Dermis microvascular lymphatic vessel endothelial cell (primary cell): ENCODE results near the gene SRPK2. TPM values are rescaled to one million over a fixed set of nuclear protein-coding genes. Genes with fewer than 3 reads are reported as not detected.
"Not testable (repeated sequence)": the region's sequence is repeated elsewhere in the genome, so short reads cannot be mapped to it uniquely, and the experiment has no call there.

ENCODE experiments used
- DNase-seq, 2 donors: peaks; one replicate each; pipeline versions ENCODE4 v3.0.0 to v3.0.0-alpha.2; 2010; ENCODE audit warnings: low read depth in 2 of 2
- total RNA-seq: library from RNA; depleted of rRNA; stranded (reverse); fragments of >200 nt; gene quantifications from 2 replicates; pipeline ENCODE4 v1.2.1, GENCODE V29; 2014

Gene SRPK2
- total RNA-seq, 1 donor from 2014 or later = 51.9 TPM

DNA sequence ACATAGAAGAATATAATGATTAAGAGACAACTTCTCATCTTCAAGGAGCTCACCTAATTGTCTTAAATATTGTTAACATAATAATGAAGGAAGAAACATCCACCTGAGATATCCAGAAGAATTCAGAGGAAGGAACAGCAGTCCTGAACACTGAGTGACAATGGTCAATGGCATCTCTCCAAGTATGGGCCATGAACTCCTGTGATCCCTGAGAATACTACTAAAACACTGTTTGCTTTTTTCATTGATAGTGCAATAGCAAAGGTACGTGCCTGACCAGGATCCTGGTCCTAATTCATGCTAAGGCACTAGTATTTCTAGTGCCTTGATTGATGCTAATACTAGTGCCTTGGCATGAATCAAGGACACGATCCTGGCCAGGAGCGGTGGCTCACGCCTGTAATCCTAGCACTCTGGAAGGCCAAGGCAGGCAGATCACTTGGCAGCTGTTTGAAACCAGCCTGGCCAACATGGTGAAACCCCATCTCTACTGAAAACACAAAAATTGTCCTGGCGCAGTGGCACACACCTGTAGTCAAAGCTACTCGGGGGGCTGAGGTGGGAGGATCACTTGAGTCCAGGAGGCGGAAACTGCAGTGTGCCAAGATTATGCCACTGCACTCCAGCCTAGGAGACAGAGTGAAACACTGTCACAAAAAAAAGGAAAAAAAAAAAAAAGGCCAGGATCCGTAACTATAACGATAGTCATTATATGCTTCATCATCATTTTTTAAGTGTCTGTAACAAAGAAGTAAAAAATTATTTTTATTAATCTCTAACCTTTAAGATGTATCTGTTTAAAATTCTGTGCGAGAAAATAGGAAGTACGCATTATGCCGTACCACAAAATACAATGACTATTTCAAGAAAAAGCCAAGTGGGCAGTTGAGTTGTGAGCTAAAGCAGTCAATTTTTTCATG lies 49.1 kb downstream of the SRPK2 start:
- peak in 1 of 2 donors; percentile 25 for DNase-seq

DNA sequence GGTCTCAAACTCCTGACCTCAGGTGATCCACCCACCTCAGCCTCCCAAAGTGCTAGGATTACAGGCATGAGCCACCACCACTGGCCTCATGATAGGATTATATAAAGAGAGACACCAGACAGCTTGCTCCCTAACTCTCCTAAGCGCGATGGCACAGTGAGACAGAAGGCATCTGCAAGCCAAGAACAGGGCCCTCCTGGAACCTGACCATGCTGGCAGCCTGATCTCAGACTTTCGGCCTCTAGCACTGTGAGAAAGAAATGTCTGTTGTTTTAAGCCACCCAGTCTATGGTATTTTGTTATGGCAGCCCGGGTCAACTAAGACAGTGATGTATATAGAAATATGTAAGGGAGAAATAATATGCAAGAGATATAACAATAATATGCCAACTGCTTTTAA lies 51.2 kb downstream of the SRPK2 start:
- no peak for DNase-seq

DNA sequence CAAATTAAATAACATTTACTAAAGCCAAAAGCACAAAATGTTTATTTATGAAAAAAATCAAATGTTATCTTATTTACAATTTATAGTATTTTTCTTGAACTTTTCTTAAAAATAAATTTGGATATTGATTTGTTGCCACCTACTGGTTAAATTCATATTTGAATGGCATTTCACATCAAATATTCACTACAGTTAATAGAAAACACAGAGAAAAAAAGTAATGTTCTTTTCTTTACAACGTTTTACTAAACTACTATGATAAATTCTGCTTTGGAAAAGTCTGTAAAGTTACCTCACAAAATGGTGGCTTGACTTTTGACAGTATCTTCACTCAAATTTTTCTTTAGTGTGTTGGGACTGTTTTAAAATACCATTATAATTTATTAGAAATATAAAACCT lies 52.7 kb downstream of the SRPK2 start:
- DNase-seq = peak; percentile 10 to 16

DNA sequence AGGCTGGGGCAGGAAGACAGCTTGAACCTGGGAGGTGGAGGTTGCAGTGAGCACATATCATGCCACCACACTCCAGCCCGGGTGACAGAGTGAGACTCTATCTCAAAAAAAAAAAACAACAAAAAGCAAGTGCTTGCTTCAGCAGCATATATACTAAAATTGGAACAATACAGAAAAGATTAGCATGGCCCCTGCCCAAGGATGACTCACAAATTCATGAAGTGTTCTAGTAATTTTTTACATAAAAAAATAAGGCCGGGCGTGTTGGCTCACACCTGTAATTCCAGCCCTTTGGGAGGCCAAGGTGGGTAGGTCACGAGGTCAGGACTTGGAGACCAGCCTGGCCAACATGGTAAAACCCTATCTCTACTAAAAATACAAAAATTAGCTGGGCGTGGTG lies 56.1 kb downstream of the SRPK2 start:
- DNase-seq = peak; percentile 14 to 60

DNA sequence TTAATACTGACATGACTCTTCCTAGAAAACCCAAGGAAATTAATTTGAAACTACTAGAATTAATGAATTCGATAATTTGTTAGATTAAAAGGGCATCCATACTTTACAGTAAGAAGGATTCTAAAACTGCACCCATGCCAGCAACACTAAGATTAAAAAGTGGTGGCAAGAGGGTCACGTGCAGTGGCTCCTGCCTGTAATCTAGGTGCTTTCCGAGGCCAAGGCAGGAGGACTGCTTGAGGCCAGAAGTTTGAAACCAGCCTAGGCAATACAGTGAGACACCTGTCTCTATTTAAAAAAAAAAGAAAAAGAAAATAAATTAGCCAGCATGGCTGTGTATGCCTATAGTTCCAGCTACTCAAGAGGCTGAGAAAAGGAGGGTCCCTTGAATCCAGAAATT lies 58.2 kb downstream of the SRPK2 start:
- DNase-seq = no peak

DNA sequence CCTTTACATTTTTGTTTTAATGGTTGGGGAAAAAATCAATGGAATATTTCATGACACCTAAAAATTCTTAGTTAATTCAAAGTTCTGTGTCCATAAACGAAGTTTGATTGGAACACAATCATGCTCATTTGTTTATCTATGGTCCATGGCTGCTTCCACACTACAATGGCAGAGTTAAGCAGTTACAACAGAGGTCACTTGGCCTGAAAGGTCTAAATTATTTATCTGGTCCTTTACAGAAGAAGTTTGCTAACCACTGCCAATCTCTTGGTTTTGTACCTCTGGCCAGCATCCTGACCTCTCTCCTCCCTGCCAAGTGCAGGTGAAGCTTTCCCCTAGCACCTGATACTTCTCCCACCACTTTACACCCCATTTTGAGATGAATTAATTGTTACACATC lies 61.5 kb downstream of the SRPK2 start:
- DNase-seq = no peak

DNA sequence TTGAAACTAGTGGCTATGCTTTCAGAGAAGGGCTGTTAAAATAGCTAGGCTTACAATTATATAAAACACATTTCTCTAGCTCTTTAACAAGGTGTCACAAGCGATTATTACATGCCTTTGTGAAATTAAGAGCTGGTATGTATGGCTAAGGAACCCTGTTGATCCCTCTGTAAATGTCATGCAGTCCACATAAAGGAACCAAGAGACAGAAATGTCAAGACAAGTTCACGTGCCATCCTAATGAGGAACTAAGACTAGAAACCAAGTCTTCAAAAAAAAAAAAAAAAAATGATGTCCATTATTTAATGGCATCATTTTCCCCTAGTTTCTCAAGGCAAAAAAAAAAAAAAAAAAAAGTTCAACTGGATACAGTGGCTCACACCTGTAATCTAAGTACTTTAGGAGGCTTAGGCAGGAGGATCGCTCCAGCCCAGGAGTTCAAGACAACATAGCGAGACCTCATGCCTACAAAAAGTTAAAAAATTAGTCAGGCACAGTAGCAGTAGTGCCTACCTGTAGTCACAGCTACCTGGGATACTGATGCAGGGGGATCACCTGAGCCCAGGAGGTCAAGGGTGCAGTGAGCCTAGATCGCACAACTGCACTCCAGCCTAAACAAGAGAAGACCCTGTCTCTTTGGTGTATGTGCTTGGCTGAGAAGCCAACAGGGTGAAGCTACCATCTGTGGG lies 63.4 kb downstream of the SRPK2 start:
- no peak for DNase-seq

DNA sequence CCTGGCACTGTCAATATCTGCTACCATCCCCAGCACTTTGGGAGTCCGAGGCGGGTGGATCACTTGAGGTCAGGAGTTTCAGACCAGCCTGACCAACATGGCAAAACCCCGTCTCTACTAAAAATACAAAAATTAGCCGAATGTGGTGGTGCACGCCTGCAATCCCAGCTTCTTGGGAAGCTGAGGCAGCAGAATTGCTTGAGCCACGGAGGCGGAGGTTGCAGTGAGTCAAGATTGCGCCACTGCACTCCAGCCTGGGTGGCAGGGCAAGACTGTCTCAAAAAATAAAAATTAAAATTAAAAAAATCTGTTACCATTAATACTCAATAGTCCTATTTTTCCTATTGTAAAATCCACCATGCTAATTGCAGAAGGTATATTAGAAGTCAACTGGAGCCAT lies 64.1 kb downstream of the SRPK2 start:
- not testable (repeated sequence) for DNase-seq

DNA sequence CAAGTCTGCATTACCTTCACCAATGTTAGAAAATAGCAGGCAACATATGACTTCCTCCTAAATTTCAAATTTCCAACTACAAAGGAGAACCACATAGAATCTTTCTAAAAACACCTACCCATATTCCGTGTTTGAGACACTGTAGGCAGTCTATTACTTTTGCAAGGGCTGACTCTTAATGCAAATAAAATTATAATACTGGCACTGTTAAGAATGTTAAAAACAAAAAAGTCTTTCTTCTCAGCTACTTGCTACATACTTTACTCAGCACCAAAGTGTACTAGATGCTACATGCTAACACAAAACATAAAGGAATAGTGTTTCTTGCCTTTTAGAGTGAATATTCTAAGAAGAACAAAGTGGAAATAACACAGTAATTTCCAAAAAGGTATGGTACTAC lies 65.4 kb downstream of the SRPK2 start:
- no peak for DNase-seq

DNA sequence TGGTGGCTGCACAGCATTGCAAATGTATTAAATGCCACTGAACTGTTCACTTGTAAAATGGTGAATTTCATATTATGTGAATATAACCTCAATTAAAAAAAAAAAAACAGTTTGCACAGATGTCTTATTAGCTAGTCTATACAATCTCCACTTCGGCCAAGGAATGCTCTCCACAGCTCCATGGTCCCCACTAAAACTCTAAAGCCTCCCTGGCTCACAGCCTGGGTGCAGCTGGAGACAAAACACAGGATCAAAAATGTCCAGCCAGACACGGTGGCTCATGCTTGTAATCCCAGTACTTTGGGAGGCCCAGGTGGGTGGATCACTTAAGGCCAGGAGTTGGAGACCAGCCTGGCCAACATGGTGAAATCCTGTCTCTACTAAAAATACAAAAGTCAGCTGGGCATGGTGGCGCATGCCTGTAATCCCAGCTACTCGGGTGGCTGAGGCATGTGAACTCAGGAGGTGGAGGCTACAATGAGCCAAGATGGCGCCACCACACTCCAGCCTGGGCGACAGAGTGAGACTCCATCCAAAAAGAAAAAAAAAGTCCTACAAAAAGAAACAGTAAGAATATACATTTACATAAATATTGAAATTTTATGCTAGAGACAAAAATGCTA lies 66.0 kb downstream of the SRPK2 start:
- DNase-seq = no peak

DNA sequence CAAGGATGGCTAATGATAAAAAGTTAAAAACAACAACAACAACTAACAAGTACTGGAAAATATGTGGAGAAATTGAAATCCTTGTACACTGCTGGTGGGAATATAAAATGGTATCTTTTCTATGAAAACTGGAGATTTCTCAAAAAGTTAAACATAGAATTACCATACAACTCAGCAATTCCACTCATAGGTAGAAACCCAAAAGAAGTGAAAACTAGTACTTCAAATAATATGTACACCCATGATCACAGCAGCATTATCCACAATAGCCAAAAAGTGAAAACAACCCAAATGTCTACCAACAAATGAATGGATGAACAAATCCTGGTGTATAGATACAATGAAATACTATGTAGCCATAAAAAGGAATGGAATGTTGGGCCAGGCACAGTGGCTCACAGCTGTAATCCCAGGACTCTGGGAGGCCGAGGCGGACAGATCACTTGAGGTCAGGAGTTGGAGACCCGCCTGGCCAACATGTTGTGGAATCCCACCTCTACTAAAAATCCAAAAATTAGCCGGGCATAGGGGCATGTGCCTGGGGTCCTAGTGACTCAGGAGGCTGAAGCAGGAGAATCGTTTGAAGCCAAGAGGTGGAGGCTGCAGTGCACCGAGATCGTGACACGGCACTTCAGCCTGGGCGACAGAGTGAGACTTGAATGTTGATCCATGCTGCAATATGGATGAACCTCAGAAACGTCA lies 66.8 kb downstream of the SRPK2 start:
- no peak for DNase-seq

DNA sequence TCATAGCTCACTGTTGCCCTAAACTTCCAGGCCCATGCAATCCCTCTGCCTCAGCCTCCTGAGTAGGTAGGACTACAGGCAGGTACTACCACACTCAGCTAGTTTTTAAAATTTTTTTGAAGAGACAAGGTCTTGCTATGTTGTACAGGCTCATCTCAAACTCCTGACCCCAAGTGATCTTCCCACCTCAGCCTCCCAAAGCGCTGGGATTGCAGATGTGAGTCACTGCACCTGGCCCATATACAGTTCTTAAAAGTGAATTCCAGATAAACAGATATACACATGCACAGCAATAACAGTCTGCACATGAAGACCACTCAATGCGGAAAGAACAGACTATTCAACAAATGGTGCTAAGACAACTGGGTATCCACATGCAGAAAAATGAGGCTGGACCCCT lies 67.8 kb downstream of the SRPK2 start:
- DNase-seq = no peak

DNA sequence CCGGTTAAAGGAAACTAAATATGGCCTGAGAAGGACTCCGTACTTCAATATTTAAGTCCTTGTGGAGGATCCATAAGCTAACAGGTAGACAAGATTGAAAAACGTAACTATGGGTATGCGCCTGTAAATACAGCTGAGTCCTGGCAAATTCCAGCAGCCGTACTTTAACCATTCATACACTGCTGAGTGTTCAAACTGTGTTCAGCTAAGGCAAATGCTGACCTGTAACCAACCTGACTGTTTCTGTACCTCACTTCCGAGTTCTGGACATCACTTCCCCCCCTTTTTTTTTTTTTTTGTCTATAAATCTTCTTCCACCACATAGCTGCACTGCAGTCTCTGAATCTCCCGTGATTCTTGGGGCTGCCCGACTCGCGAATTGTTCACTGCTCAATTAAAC lies 69.1 kb downstream of the SRPK2 start:
- no peak for DNase-seq

DNA sequence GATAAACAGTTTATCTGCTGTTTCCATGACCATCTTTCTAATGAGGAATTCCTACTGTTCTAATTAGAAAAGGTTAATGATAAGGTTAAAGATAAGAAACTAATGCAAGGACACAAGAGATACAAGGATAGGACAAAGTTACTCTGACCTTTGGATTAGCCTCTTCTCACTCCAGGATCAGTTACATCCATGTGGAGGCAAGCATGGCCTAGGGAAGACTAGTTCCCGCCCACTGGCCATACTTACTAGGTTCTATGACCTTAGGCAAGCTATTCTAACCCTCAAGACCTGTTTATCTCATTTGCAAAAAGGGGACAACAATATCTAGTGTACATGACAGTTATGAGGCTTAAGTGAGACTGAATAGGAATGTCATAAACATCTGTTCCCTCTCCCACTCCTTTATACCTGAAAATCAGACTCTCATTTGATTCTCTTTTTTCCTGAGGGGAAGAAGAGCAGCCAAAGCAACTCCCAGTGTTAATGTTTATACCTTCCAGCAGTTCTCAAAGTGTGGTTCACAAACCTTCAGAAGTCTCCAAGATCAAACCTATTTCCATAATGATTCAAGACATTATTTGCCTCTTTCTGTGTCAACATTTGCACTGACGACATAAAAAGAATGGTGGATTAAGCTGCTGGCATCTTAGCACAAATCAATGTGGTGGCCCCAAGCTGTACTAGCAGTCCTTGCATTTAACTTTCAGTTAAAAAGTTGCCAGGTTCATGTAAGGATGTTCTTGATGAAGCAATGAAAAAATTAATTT lies 72.0 kb downstream of the SRPK2 start:
- no peak for DNase-seq

DNA sequence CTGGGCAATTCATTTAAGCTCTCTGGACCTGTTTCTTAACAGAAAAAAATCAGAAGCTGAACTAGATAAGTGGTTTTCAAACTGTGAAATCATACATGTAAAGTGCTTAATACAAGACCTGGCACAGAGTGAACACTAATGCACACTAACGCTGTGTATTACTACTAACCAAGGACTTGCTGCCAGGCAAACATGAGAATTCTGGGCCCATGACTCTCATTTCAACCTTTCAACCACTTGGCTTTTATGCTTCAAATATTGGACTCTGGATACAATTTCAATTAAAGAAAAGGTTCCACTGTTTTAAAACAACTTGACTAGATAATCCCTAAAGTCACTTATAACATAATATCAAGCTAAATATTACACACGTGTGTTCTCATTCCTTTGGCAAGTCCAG lies 73.4 kb downstream of the SRPK2 start:
- no peak for DNase-seq

DNA sequence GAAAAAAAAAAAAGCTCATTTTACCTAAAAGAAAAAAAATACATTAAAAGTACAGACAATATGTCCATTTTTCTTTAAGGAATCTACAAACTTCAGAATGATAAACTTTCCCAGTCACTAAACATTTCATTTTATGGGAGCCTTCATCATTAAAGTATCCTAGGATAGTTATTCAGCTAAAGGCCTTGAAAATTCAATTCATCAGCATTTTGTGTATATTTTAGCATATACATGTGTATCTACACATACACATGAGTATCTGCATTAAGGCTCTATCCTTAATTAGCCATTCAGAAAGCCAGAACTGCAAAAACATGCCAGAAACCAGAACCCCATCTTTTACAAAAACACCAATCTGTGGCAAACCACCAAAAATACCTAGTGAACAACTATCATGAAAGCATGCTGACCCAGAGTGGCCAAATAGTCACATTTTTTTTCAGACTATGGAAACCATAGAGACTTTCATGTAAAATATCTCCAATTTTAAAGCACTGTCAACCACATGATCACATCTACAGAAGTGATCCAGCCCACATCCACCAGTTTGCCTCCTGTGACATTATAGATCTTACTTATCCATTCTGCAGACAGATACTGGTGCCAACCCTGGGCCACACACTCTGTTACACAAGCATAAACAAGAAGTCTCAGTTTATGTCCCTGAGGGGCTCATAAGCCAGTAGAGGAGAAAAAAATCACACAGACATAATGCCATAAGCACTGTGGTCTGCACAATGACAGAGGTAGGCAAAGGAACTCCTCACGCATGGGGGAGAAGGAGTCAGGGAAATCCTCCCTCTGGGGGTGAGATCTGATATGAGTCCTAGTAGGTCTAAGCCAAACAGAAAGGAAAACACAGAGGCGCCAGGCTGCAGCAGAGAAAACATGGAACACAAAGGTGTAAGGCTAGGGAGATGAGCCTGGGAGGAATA lies 79.2 kb downstream of the SRPK2 start:
- DNase-seq = no peak

DNA sequence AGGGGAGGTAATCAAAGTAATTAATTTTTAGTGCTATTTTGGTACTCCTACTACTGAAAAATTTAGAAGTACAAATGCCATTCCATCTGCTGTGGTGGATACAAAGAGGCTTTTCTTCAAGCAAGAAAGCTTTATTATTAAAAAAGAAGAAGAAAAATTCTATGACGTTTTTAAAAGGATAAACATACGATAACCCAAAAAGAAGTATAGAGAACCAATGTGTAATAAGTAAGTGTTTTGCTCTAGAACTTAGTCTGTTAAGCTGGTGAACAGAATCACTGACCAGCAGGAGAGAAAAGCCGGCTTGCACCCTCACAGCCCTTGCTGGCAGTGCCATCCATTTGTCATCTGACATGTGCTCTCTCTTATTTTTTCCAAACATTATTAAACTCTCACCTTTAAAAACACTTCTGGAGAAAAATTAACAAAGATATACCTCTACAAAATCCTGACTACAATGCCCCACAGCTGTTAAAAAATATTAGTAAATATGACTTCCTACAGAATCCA lies 81.5 kb downstream of the SRPK2 start:
- no peak for DNase-seq

DNA sequence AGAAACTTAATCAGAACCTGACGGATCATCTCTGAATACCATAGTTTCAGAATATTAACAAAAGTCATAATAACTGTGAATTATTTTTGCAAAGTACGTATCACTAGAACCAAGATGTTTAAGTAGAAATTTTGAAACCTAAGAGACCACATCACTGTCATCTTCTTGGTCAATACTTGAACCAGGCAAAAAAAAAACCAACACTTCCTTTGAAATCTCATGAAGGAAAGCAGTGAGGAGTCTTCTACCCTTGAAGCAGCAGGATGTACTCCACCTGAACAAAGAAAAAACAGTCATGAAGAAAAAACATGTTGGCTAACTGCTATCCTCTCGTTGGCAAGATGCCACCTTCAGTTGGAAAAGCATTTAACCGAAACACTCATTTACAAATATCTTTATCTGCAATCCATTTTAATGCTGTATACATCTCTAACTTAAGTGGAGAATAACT lies 82.4 kb downstream of the SRPK2 start:
- DNase-seq = peak in 1 of 2 donors; percentile 23

DNA sequence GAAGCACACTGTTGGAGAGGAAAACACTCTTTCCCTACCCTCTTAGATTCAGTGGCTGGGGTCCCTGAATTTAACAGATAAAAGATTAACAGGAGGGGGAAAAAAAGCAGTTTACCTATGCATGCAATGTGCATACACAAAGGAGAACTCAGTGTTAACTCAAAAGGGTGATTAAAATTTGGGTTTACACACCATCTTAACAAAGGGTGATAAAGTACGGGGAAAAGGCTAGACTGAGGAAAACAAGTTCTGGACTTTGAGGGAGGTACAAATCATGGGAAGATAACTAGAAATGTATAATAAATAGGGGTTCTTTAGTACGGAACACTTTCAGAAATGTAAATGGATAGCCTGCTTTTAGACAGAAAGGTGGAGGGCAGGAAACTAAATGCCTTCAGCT lies 83.1 kb downstream of the SRPK2 start:
- no peak for DNase-seq
